Measurements from ENCODE around the gene TMEM119. TPM values are rescaled to one million over a fixed set of nuclear protein-coding genes. Genes with fewer than 3 reads are reported as not detected.

Gene TMEM119
- total RNA-seq, 4 donors from 2014 or later, result 9.0 to 48.8 (median 42.3) TPM

DNA sequence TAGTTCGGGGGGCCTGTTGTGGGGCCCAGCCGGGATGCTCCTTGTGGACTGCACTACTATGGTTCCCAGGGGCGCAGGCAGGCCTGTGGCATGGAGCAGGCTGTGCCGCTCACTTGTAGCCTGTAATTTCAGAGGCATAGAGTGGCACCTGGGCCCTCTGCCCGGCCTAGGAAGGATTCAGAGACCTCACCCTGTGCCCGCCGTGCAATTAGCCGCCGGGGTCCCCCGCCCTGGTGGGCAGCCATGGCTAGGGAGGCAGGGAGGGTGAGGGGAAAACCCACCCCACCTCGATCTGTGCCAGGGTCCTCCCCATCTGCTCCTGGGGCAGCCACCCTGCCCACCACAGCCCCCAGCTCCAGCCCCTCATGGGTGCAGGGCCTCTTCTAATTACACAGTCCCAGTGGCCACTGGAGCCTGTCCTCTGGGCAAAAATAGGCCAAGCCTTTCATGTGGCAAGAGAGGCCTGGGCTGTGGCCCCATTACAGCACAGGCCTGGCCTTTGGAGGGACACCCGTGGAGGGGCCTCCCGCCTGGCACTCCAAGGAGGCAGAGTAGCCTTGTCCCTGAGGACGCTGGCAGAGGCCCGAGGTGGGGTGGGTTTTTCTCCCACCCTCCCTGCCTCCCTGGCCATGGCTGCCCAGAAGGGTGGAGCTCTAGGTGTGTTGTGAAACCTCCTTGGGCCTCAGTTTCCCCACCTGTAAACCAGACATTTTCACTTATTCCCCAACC lies 5.3 kb upstream of the TMEM119 start:
- Histone ChIP-seq H3K36me3 (no peaks in the 10 kb centered on the region), H3K27me3 (peaks cover 0 to 3% of the 10 kb centered on the region in 2 donors), H3K4me1 (peaks cover 0 to 7% (median 0%) of the 10 kb centered on the region in 4 donors), H3K4me3 (no peak overlapping the region), H3K27ac (no peak overlapping the region), H3K9me3 (no peaks in the 10 kb centered on the region)
- whole genome bisulfite sequencing, 2 donors, result 90 to 92% methylated on average over 9 to 14 of the region's 15 CpGs
- TF ChIP-seq EP300 (IDR thresholded peaks at IDR 0.05) (no peak), POLR2A (IDR thresholded peaks at IDR 0.05) (no peak)
- TF ChIP-seq, protein P1, sequence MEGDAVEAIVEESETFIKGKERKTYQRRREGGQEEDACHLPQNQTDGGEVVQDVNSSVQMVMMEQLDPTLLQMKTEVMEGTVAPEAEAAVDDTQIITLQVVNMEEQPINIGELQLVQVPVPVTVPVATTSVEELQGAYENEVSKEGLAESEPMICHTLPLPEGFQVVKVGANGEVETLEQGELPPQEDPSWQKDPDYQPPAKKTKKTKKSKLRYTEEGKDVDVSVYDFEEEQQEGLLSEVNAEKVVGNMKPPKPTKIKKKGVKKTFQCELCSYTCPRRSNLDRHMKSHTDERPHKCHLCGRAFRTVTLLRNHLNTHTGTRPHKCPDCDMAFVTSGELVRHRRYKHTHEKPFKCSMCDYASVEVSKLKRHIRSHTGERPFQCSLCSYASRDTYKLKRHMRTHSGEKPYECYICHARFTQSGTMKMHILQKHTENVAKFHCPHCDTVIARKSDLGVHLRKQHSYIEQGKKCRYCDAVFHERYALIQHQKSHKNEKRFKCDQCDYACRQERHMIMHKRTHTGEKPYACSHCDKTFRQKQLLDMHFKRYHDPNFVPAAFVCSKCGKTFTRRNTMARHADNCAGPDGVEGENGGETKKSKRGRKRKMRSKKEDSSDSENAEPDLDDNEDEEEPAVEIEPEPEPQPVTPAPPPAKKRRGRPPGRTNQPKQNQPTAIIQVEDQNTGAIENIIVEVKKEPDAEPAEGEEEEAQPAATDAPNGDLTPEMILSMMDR (IDR thresholded peaks at IDR 0.05), result no peak
- DNase-seq (ENCODE audit: low spot score in 2 of 2), result no peak

DNA sequence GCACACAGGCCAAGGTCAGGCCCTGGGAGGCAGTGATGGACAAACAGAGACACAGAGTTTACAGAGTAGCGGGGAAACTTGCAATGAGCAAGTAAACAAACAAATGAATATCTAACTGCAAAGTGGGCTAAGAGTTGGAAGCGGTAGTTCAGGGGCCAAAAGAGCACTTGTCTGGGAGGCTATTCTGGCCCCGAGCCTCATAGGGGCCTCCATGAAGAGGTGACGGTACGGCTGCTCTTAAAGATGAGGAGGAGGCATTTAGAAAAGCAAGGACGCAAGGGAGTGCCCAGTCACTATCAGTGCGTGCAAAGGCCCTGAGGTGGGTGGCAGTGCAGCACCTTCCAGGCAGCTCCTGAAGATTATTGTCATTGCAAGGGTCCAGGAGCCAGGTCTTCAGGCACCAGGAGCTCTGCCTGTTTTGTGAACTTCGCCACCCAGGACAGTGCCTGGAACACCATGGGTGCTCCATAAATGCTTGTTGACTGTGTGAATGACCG lies 4.4 kb upstream of the TMEM119 start:
- DNase-seq (ENCODE audit: low spot score in 2 of 2), result no peak
- peaks cover 0 to 7% (median 0%) of the 10 kb centered on the region in 4 donors for H3K4me1 ChIP-seq
- no peak overlapping the region for H3K4me3 ChIP-seq
- TF ChIP-seq POLR2A (IDR thresholded peaks at IDR 0.05) (no peak), EP300 (IDR thresholded peaks at IDR 0.05) (no peak)
- TF ChIP-seq, protein P1 (IDR thresholded peaks at IDR 0.05), result no peak
- H3K36me3 ChIP-seq, result no peaks in the 10 kb centered on the region
- no peaks in the 10 kb centered on the region for H3K9me3 ChIP-seq
- no peak overlapping the region for H3K27ac ChIP-seq
- peaks cover 0 to under 1% of the 10 kb centered on the region in 2 donors for H3K27me3 ChIP-seq
- 93 to 94% methylated on average over 9 of the region's 9 CpGs for WGBS, 2 donors

DNA sequence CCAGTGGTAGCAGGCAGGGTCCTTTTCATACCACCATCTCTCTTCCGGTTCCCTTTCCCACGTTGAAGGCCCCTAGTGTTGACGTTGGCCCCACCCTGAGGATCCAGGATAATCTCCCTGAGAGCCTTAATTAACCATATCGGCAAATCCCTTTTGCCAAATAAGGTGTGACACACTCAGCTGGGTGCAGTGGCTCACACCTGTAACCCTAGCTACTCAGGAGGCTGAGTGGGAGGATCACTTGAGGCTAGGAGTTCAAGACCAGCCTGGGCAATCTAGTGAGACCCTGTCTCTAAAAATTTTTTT lies 2.8 kb upstream of the TMEM119 start:
- Histone ChIP-seq H3K27ac (no peak overlapping the region), H3K36me3 (no peaks in the 10 kb centered on the region), H3K4me1 (peaks cover 0 to 16% (median 0%) of the 10 kb centered on the region in 4 donors), H3K4me3 (no peak overlapping the region), H3K9me3 (no peaks in the 10 kb centered on the region), H3K27me3 (no peaks in the 10 kb centered on the region)
- TF ChIP-seq, protein P1 (IDR thresholded peaks at IDR 0.05), result no peak
- TF ChIP-seq EP300 (IDR thresholded peaks at IDR 0.05), result no peak
- no peak for TF ChIP-seq POLR2A (IDR thresholded peaks at IDR 0.05)
- WGBS, 2 donors, result 65 to 69% methylated on average over 4 of the region's 4 CpGs
- DNase-seq (ENCODE audit: low spot score in 2 of 2), result no peak

- Histone ChIP-seq H3K36me3 (no peaks in the 10 kb centered on the region), H3K4me3 (no peak overlapping the region), H3K27me3 (no peaks in the 10 kb centered on the region), H3K27ac (no peak overlapping the region), H3K9me3 (no peaks in the 10 kb centered on the region), H3K4me1 (peaks cover 0 to 18% (median 0%) of the 10 kb centered on the region in 4 donors)
- TF ChIP-seq POLR2A (IDR thresholded peaks at IDR 0.05), result no peak
- TF ChIP-seq, protein P1 (IDR thresholded peaks at IDR 0.05), result no peak
- WGBS, 2 donors, result 81% methylated on average over 10 of the region's 10 CpGs
- DNase-seq (ENCODE audit: low spot score in 2 of 2), result no peak
Measured at GRCh38 chr12:108599948-108600701, 2.2 kb upstream of the TMEM119 start.

- peak overlapping the region in 1 of 4 donors; percentile 1 for H3K27ac ChIP-seq
- H3K4me3 ChIP-seq, result no peak overlapping the region
- no peaks in the 10 kb centered on the region for H3K27me3 ChIP-seq
- no peaks in the 10 kb centered on the region for H3K36me3 ChIP-seq
- WGBS, 2 donors, result 69 to 83% methylated on average over 6 of the region's 6 CpGs
- H3K9me3 ChIP-seq, result no peaks in the 10 kb centered on the region
- no peak for DNase-seq (ENCODE audit: low spot score in 2 of 2)
- H3K4me1 ChIP-seq, result peaks cover 0 to 18% (median 0%) of the 10 kb centered on the region in 4 donors
- TF ChIP-seq POLR2A (IDR thresholded peaks at IDR 0.05) (no peak), EP300 (IDR thresholded peaks at IDR 0.05) (no peak)
- TF ChIP-seq, protein P1 (IDR thresholded peaks at IDR 0.05), result no peak
Measured at GRCh38 chr12:108599541-108599940, 1.7 kb upstream of the TMEM119 start.

All from tibial nerve (tissue), 4 donors.